Kidney (tissue), 14 donors: ENCODE data around the gene SEC31A. TPM values are rescaled to one million over a fixed set of nuclear protein-coding genes. Genes with fewer than 3 reads are reported as not detected.
"Not testable (repeated sequence)": the region's sequence is repeated elsewhere in the genome, so short reads cannot be mapped to it uniquely, and the experiment has no call there.

Source experiments
- DNase-seq, 5 donors: peaks; one replicate each; pipeline ENCODE4 v3.0.0-alpha.2; 2013 to 2020
- FAIRE-seq: peaks from 2 replicates; lab custom pipeline; 2012; peaks lifted over from hg19 to GRCh38; lab: Jason Lieb, UNC
- H3K27ac ChIP-seq, 2 donors: one replicate each; pipeline ENCODE4 v1.7.0; 2013; ENCODE audit warnings: low read depth in 2 of 2, low read length in 2 of 2, inconsistent platforms in 1 of 2
- H3K27me3 ChIP-seq: one replicate; pipeline ENCODE4 v1.7.1; 2013; ENCODE audit warnings: low read length, inconsistent platforms; ENCODE audit not compliant: control insufficient read depth, insufficient read depth
- H3K36me3 ChIP-seq, 3 donors: one replicate each; pipeline versions ENCODE4 v1.7.0 to v1.7.1; 2013; ENCODE audit warnings: low read length in 3 of 3, control low read depth in 1 of 3, inconsistent platforms in 1 of 3; ENCODE audit not compliant: insufficient read depth in 3 of 3, control insufficient read depth in 2 of 3
- H3K4me1 ChIP-seq, 3 donors: one replicate each; pipeline versions ENCODE4 v1.7.0 to v1.7.1; 2013; ENCODE audit warnings: low read length in 3 of 3, inconsistent platforms in 1 of 3, low read depth in 1 of 3; ENCODE audit not compliant: control insufficient read depth in 2 of 3, insufficient read depth in 2 of 3
- H3K4me3 ChIP-seq, 3 donors: one replicate each; pipeline versions ENCODE4 v1.7.0 to v1.8.1; 2013; ENCODE audit warnings: low read length in 3 of 3, control low read depth in 1 of 3, inconsistent platforms in 1 of 3
- H3K9ac ChIP-seq, 3 donors: one replicate each; pipeline versions ENCODE4 v1.7.0 to v1.7.1; 2013; ENCODE audit warnings: low read length in 3 of 3, control low read depth in 1 of 3, inconsistent platforms in 1 of 3
- H3K9me3 ChIP-seq, 3 donors: one replicate each; pipeline versions ENCODE4 v1.7.0 to v1.7.1; 2013; ENCODE audit warnings: low read length in 3 of 3, control low read depth in 1 of 3, inconsistent platforms in 1 of 3; ENCODE audit not compliant: control insufficient read depth in 2 of 3, insufficient read depth in 1 of 3
- intact Hi-C: fragments of 100-400 bp; cut with DNase I; formaldehyde crosslinking; loops from one replicate; pipeline ENCODE4 v1.11.1; 2022
- polyA plus RNA-seq: library from polyadenylated mRNA; stranded (reverse); fragments of 350-450 nt; fragmentation: Illumina TruSeq; extraction: RNeasy Lipid Tissue Mini Kit (QIAGEN cat#74804); gene quantifications from one replicate; pipeline ENCODE4 v1.2.3, GENCODE V29; 2014; ENCODE audit warnings: low read depth, low replicate concordance; ENCODE audit not compliant: insufficient read depth
- total RNA-seq: library from RNA; stranded (reverse); fragmentation: NEBNext Ultra II Directional; extraction: Animal tissue kit (Norgen Biotek cat#: 25700); gene quantifications from one replicate; pipeline ENCODE4 v1.2.1, GENCODE V29; 2021
- TF ChIP-seq, protein P1 (sequence below): IDR thresholded peaks from 3 replicates; pipeline ENCODE4 v1.5.1; 2012; ENCODE audit warnings: mild to moderate bottlenecking, moderate library complexity, borderline replicate concordance; ENCODE audit not compliant: insufficient read depth; ENCODE audit errors: extremely low read depth
- donor health status: control.
- donor health status: control.
- donor health status: control.
- donor health status: control.
- donor health status: control.
- donor health status: DM: yes; HTN: yes; CAD: no.
- donor health status: Normal renal cell carcinoma (clear cell type).

Gene SEC31A
- total and polyA plus RNA-seq, 2 donors from 2014 or later = 104 to 204 TPM

DNA sequence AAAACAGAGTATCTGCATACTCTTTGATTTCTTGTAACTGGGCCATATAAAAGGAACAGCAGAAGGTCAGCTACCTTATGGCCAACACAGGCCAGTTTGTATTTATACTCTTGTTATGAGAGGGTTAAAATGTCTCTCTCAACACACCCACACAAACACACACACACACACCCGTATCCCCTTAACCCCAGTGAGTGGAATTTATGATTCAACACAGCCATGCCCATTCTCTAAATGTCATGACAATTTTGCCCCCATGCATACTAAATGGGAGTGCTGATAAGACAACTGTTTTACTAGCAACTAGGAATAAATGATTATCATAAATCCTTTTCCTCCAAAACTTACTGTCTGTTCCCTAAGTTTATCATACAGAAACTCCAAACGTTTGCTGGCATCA lies 70.3 kb downstream of the SEC31A start:
- Histone ChIP-seq H3K9ac (no peak overlapping the region), H3K36me3 (peaks cover 24 to 54% (median 40%) of the 10 kb centered on the region in 3 donors), H3K27me3 (no peaks in the 10 kb centered on the region), H3K27ac (no peak overlapping the region), H3K4me3 (no peak overlapping the region), H3K4me1 (no peaks in the 10 kb centered on the region), H3K9me3 (no peaks in the 10 kb centered on the region)
- DNase-seq = no peak
- intact Hi-C loops = no loop called here
- TF ChIP-seq, protein P1, sequence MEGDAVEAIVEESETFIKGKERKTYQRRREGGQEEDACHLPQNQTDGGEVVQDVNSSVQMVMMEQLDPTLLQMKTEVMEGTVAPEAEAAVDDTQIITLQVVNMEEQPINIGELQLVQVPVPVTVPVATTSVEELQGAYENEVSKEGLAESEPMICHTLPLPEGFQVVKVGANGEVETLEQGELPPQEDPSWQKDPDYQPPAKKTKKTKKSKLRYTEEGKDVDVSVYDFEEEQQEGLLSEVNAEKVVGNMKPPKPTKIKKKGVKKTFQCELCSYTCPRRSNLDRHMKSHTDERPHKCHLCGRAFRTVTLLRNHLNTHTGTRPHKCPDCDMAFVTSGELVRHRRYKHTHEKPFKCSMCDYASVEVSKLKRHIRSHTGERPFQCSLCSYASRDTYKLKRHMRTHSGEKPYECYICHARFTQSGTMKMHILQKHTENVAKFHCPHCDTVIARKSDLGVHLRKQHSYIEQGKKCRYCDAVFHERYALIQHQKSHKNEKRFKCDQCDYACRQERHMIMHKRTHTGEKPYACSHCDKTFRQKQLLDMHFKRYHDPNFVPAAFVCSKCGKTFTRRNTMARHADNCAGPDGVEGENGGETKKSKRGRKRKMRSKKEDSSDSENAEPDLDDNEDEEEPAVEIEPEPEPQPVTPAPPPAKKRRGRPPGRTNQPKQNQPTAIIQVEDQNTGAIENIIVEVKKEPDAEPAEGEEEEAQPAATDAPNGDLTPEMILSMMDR = no peak
- no peak for FAIRE-seq

DNA sequence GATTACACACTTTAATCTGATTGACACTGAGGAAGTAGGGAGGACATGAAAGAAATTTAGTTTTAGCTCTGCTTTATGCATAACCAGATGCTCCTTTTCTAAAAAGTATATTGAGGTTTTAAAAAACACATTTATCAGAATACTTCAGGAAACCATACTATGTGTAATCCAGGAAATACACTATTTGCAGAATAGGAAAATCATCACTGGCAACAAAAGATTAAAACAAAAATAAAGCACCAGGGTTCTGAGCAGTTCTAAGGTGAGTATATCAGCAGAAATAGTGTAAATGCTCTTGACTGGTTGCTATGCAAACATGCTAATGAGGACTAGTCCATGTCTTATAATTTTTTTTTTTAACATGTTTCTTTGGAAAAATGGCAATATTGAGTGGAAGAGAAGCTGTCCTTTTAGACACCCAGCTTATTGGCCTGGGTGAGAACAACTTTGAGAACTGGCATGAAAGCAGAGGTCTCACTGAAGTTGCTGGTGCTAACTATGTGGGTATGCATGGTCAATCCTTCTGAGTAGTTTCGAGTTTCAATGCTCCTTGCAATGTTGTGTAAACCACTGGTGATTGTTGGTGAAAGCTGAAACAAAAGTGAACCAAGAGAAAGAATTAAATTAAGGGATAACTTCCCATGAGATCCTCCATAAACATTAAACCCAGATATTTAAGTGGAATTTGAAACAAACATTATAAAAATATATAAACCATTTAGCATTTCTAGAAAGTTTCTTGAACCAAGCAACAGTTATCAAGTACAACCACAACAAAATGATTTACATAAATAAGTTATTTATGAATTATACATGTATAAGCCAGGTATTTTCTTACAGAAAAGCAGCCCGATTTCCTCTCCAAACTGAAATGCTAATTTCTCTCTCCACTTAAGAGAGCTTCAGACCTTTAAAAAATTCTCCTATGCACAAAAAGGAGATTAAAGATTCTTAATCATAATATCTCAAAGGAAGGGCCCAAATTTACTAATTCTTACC lies 72.0 kb downstream of the SEC31A start:
- no peak overlapping the region for H3K27ac ChIP-seq
- peaks cover 16 to 38% (median 31%) of the 10 kb centered on the region in 3 donors for H3K36me3 ChIP-seq
- FAIRE-seq = no peak

GRCh38 chr4:82816874-82817273 lies 74.1 kb downstream of the SEC31A start:
- DNase-seq, H3K9me3 ChIP-seq, H3K9ac ChIP-seq, intact Hi-C loops, H3K27ac ChIP-seq, H3K27me3 ChIP-seq, H3K4me1 ChIP-seq, H3K4me3 ChIP-seq, FAIRE-seq: not testable (repeated sequence)
- peaks cover 6 to 20% (median 16%) of the 10 kb centered on the region in 3 donors for H3K36me3 ChIP-seq

More for the DNA sequence above, 72.0 kb downstream of the SEC31A start:
- Histone ChIP-seq H3K9me3 (no peaks in the 10 kb centered on the region), H3K27me3 (no peaks in the 10 kb centered on the region), H3K9ac (no peak overlapping the region), H3K4me3 (no peak overlapping the region), H3K4me1 (no peaks in the 10 kb centered on the region)
- intact Hi-C loops = no loop called here
- no peak for DNase-seq
- TF ChIP-seq, protein P1 = no peak

GRCh38 chr4:82814034-82814433 lies 76.9 kb downstream of the SEC31A start:
- FAIRE-seq (no peak), DNase-seq (no peak)
- Histone ChIP-seq H3K27ac (no peak overlapping the region), H3K36me3 (peaks cover 0 to 6% (median 0%) of the 10 kb centered on the region in 3 donors), H3K9ac (no peak overlapping the region), H3K4me3 (no peak overlapping the region), H3K9me3 (no peaks in the 10 kb centered on the region), H3K27me3 (no peaks in the 10 kb centered on the region), H3K4me1 (peaks cover 0 to 8% (median 3%) of the 10 kb centered on the region in 3 donors)
- intact Hi-C loops = no loop called here
- TF ChIP-seq, protein P1 = no peak
